Measurements from ENCODE around the gene AIM2. TPM values are rescaled to one million over a fixed set of nuclear protein-coding genes. Genes with fewer than 3 reads are reported as not detected.
"Not testable (repeated sequence)": the region's sequence is repeated elsewhere in the genome, so short reads cannot be mapped to it uniquely, and the experiment has no call there.

The AIM2 gene
- total RNA-seq, 1 experiment from 2014 or later: not detected

DNA sequence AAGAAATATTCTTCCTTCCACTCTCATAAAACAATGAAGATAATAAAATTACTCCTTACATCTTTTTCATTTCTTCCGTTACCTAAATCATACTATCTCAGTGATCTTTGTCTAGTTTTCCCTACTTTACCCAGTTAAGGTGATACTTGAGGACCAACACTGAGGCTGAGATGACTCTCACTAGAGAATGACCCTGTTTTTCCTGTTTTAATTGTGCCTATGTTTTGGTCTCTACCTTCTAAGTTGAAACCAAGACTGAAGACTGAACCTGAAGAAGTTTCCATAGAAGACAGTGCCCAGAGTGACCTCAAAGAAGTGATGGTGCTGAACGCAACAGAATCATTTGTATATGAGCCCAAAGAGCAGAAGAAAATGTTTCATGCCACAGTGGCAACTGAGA lies 25.1 kb downstream of the AIM2 start:
- Histone ChIP-seq H3K36me3 (ENCODE audit: low read depth) (no peaks in the 10 kb centered on the region), H3K4me2 (no peak overlapping the region), H3K27me3 (ENCODE audit: insufficient read depth, low read depth) (no peaks in the 10 kb centered on the region), H3F3A (ENCODE audit: insufficient read depth, low read depth) (no peaks in the 10 kb centered on the region), H3K27ac (no peak overlapping the region), H3K9me3 (ENCODE audit: insufficient read depth, low read depth) (no peaks in the 10 kb centered on the region), H3K4me3 (no peak overlapping the region), H4K20me1 (ENCODE audit: insufficient read depth) (no peaks in the 10 kb centered on the region), H3K9me2 (ENCODE audit: insufficient read depth) (no peaks in the 10 kb centered on the region), H3K4me1 (replicated peaks; ENCODE audit: insufficient read depth) (no peaks in the 10 kb centered on the region), H2AFZ (no peak overlapping the region), H3K79me2 (ENCODE audit: low read depth) (no peaks in the 10 kb centered on the region)
- ChIA-PET CTCF (no interaction called here), POLR2A (ENCODE audit: unreplicated experiment) (no interaction called here)
- no TSS peak for BruUV-seq (replicated peaks)
- no peak for DNase-seq
- intact Hi-C loops (cut with micrococcal nuclease; ENCODE audit: unreplicated experiment): no loop called here
- TF ChIP-seq, protein P1, sequence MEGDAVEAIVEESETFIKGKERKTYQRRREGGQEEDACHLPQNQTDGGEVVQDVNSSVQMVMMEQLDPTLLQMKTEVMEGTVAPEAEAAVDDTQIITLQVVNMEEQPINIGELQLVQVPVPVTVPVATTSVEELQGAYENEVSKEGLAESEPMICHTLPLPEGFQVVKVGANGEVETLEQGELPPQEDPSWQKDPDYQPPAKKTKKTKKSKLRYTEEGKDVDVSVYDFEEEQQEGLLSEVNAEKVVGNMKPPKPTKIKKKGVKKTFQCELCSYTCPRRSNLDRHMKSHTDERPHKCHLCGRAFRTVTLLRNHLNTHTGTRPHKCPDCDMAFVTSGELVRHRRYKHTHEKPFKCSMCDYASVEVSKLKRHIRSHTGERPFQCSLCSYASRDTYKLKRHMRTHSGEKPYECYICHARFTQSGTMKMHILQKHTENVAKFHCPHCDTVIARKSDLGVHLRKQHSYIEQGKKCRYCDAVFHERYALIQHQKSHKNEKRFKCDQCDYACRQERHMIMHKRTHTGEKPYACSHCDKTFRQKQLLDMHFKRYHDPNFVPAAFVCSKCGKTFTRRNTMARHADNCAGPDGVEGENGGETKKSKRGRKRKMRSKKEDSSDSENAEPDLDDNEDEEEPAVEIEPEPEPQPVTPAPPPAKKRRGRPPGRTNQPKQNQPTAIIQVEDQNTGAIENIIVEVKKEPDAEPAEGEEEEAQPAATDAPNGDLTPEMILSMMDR (conservative IDR thresholded peaks at IDR 0.05): no peak
- no peak for TF ChIP-seq EZH2 (IDR thresholded peaks at IDR 0.05; ENCODE audit: low read depth)

DNA sequence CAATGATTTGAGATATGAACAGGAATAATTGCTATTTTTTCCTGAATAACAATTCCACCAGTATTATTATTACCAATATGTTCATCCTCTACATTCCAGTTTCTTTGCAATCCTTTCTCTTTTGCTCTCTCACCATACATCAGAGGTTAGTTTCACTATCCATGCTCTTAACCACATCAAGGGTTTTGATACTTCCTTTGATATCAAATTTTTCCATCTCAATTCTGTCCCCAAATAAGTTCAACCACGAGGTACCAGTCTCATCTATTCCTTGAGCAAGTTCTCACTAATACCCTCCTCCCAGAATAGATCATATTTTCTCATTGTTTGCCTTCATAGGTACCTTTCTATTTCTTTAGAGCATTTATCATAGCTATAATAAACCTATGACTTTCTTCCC lies 30.1 kb downstream of the AIM2 start:
- H3K4me1 ChIP-seq (replicated peaks; ENCODE audit: insufficient read depth); H3K4me3 ChIP-seq; H3K36me3 ChIP-seq (ENCODE audit: low read depth); H4K20me1 ChIP-seq (ENCODE audit: insufficient read depth); H3F3A ChIP-seq (ENCODE audit: insufficient read depth, low read depth); POLR2A ChIA-PET (ENCODE audit: unreplicated experiment); H3K79me2 ChIP-seq (ENCODE audit: low read depth); H3K9me3 ChIP-seq (ENCODE audit: insufficient read depth, low read depth); H3K27me3 ChIP-seq (ENCODE audit: insufficient read depth, low read depth); DNase-seq; H3K27ac ChIP-seq; BruUV-seq (replicated peaks); intact Hi-C loops (cut with micrococcal nuclease; ENCODE audit: unreplicated experiment); H2AFZ ChIP-seq; H3K4me2 ChIP-seq; H3K9me2 ChIP-seq (ENCODE audit: insufficient read depth); CTCF ChIA-PET: not testable (repeated sequence)

DNA sequence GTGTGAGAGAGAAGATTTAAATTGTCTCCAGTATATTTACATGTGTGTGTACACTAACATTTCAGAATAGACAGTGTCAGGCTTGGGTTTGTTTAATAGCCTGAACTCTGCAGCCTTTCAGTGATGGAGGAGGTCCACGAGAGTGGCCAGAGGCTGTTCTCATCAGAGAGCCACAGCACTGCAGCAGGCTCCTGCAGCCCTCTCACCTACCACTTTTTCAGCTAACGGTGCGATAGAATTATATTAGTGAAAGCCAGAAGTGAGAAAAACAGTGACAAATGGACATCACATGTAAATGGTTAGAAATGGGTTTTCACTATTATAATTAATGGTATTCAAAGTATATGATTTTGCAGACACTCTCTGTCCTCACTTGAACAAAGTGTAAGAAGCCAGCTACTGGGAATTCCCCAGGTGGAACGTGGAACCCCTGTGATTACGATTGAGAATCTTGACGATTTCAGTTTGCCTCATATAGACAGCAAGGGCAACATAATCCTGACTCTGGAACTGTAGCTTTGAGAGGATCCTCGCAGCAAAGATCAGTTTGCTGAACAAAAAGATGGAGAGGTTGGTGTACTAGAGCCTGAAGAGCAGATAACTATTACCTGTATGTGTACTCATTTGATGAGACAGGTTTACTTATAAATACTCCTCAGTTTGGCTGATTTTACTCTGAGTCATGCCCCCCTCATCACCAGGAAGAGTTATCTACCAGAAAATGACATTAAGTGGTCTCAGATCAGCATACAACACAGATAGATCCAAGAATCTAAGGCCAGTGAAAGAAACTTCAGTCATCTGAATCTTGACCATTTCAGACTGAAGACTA lies 35.5 kb downstream of the AIM2 start:
- BruUV-seq (replicated peaks): no TSS peak
- Histone ChIP-seq H3F3A (ENCODE audit: insufficient read depth, low read depth) (no peaks in the 10 kb centered on the region), H3K27me3 (ENCODE audit: insufficient read depth, low read depth) (no peaks in the 10 kb centered on the region), H3K4me1 (replicated peaks; ENCODE audit: insufficient read depth) (no peaks in the 10 kb centered on the region), H3K36me3 (ENCODE audit: low read depth) (no peaks in the 10 kb centered on the region), H3K9me2 (ENCODE audit: insufficient read depth) (no peaks in the 10 kb centered on the region), H3K27ac (no peak overlapping the region), H3K79me2 (ENCODE audit: low read depth) (no peaks in the 10 kb centered on the region), H4K20me1 (ENCODE audit: insufficient read depth) (no peaks in the 10 kb centered on the region), H3K4me2 (no peak overlapping the region), H3K9me3 (ENCODE audit: insufficient read depth, low read depth) (no peaks in the 10 kb centered on the region; the same call in 1 of the 2 replicates), H3K4me3 (no peak overlapping the region), H2AFZ (no peak overlapping the region)
- CTCF ChIA-PET: no interaction called here
- POLR2A ChIA-PET (ENCODE audit: unreplicated experiment): no interaction called here
- no peak for DNase-seq
- TF ChIP-seq, protein P1 (conservative IDR thresholded peaks at IDR 0.05): no peak
- no peak for TF ChIP-seq EZH2 (IDR thresholded peaks at IDR 0.05; ENCODE audit: low read depth)
- intact Hi-C loops (cut with micrococcal nuclease; ENCODE audit: unreplicated experiment): no loop called here

DNA sequence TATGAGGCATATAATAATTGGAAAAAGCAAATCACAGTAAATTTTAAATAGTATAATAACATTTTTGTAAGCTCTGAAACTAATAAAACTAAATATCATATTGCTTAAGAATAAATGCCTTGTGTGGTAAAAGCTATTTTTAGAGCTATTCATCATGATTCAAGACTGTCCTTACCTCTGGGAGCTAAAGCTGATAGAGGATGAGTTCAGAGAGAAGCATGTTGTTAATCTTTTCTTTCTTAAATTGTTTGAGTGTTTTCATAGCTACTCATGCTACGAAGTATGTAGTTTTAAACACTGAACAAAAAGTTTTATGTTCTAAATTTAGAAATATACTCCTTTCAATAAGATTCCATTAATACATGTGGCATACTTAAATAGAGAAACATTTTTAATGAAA lies 36.4 kb downstream of the AIM2 start:
- no peaks in the 10 kb centered on the region for H3K79me2 ChIP-seq (ENCODE audit: low read depth)
- no peak overlapping the region for H3K27ac ChIP-seq
- no peaks in the 10 kb centered on the region for H3F3A ChIP-seq (ENCODE audit: insufficient read depth, low read depth)
- no peaks in the 10 kb centered on the region for H3K36me3 ChIP-seq (ENCODE audit: low read depth)
- H3K4me2 ChIP-seq: no peak overlapping the region
- no peaks in the 10 kb centered on the region for H3K27me3 ChIP-seq (ENCODE audit: insufficient read depth, low read depth)
- TF ChIP-seq EZH2 (IDR thresholded peaks at IDR 0.05; ENCODE audit: low read depth): no peak
- TF ChIP-seq, protein P1 (conservative IDR thresholded peaks at IDR 0.05): no peak
- no peak overlapping the region for H2AFZ ChIP-seq
- DNase-seq: no peak
- H3K9me3 ChIP-seq (ENCODE audit: insufficient read depth, low read depth): no peaks in the 10 kb centered on the region; the same call in 1 of the 2 replicates
- H4K20me1 ChIP-seq (ENCODE audit: insufficient read depth): no peaks in the 10 kb centered on the region
- H3K4me3 ChIP-seq: no peak overlapping the region
- intact Hi-C loops (cut with micrococcal nuclease; ENCODE audit: unreplicated experiment): no loop called here
- POLR2A ChIA-PET (ENCODE audit: unreplicated experiment): interaction anchor here (0.7 kb wide), 1 partner anchor 608 kb away, joined by 4 read pairs; no protein-coding TSS in a partner anchor
- no TSS peak for BruUV-seq (replicated peaks)
- no peaks in the 10 kb centered on the region for H3K4me1 ChIP-seq (replicated peaks; ENCODE audit: insufficient read depth)
- CTCF ChIA-PET: no interaction called here
- no peaks in the 10 kb centered on the region for H3K9me2 ChIP-seq (ENCODE audit: insufficient read depth)

All from PC-9 (cell line).